Left lobe of liver (tissue), 2 donors: ENCODE measurements around the gene PLIN4. TPM values are rescaled to one million over a fixed set of nuclear protein-coding genes. Genes with fewer than 3 reads are reported as not detected.
"Not testable (repeated sequence)": the region's sequence is repeated elsewhere in the genome, so short reads cannot be mapped to it uniquely, and the experiment has no call there.

Experiments used
- ATAC-seq: fragments of 200-7000 bp; cut with Tn5 transposase; one replicate; pipeline ENCODE4 v1.9.1; 2020; ENCODE audit warnings: mild to moderate bottlenecking, moderate library complexity
- DNase-seq: peaks from one replicate; pipeline ENCODE4 v3.0.0-alpha.2; 2020; ENCODE audit warnings: low spot score
- total RNA-seq: library from RNA; stranded (reverse); gene quantifications from one replicate; pipeline ENCODE4 v1.2.1, GENCODE V29; 2021
- donor health status: DM: no; HTN: no; CAD: no; lungs with moderate emphysema.
- donor health status: DM: no; HTN: yes; CAD: no.

Gene PLIN4, protein sequence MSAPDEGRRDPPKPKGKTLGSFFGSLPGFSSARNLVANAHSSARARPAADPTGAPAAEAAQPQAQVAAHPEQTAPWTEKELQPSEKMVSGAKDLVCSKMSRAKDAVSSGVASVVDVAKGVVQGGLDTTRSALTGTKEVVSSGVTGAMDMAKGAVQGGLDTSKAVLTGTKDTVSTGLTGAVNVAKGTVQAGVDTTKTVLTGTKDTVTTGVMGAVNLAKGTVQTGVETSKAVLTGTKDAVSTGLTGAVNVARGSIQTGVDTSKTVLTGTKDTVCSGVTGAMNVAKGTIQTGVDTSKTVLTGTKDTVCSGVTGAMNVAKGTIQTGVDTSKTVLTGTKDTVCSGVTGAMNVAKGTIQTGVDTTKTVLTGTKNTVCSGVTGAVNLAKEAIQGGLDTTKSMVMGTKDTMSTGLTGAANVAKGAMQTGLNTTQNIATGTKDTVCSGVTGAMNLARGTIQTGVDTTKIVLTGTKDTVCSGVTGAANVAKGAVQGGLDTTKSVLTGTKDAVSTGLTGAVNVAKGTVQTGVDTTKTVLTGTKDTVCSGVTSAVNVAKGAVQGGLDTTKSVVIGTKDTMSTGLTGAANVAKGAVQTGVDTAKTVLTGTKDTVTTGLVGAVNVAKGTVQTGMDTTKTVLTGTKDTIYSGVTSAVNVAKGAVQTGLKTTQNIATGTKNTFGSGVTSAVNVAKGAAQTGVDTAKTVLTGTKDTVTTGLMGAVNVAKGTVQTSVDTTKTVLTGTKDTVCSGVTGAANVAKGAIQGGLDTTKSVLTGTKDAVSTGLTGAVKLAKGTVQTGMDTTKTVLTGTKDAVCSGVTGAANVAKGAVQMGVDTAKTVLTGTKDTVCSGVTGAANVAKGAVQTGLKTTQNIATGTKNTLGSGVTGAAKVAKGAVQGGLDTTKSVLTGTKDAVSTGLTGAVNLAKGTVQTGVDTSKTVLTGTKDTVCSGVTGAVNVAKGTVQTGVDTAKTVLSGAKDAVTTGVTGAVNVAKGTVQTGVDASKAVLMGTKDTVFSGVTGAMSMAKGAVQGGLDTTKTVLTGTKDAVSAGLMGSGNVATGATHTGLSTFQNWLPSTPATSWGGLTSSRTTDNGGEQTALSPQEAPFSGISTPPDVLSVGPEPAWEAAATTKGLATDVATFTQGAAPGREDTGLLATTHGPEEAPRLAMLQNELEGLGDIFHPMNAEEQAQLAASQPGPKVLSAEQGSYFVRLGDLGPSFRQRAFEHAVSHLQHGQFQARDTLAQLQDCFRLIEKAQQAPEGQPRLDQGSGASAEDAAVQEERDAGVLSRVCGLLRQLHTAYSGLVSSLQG (N-terminal part only)
- 36.8 TPM for total RNA-seq

DNA sequence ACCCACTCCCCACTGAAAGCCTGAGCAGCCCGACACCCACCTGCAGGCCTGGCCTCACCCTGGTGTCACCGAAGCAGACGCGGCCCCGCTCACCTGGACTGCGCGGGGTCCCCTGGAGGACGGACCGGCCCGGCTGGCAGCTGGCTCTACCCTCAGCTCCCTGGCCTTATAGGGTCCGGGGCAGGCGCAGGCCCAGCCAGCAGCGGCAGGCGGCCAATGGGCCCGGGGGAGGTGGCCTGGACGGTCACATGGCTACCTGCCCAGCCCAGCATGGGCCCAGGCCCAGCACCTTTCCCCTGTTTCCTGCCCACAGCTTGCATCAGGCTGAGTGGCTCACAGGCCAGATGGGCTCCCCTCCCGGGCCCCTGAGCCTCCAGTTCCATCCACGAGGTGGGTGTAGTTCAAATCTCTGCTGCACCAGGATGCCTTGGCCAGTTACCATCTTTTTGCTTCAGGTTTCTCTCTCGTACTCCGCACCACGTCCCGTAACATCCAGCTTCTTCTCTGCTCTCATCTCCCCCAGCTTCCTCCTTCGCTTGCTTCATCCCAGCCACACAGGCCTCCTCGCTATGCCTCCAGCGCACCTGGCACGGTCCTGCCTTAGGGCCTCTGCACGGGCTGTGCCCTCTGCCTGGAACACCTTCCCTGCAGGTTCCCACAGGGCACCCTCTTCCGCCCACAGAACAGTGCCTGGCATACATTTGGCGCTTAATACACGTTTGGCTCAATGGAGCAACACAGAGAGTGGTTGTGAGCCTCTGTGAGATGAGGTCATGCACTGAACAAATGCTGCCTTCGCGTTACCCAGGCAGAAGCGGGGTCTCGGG, at the start of gene PLIN4:
Gene PLIN4 (minus strand): TSS at position 142 of the 827 bp plus-strand sequence. CDS start 214 bp downstream, outside the sequence.
- peak; percentile 96 for DNase-seq
- peak; percentile 75 for ATAC-seq

GRCh38 chr19:4567584-4568071, 49.3 kb upstream of the PLIN4 start:
- ATAC-seq (peak; percentile 83), DNase-seq (no peak)

GRCh38 chr19:4566402-4567051, 48.2 kb upstream of the PLIN4 start:
- no peak for DNase-seq

DNA sequence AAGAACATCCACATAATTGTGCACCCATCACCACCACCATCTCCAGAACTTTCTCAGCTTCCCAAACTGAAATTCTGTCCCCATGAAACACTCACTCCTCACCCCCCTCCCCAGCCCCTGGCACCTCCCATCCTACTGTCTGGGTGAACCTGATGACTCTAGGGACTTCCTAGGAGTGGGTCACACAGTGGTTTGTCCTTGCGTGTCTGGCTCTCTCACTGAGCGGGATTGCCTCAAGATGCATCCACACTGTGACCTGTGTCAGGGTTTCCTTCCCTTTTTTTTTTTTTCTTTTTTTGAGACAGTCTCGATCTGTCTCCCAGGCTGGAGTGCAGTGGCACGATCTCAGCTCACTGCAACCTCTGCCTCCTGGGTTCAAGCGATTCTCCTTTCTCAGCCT, 45.3 kb upstream of the PLIN4 start:
- ATAC-seq, result not testable (repeated sequence)

More at GRCh38 chr19:4566402-4567051, 48.2 kb upstream of the PLIN4 start:
- ATAC-seq, result no peak

GRCh38 chr19:4562085-4562484, 43.8 kb upstream of the PLIN4 start:
- DNase-seq, result not testable (repeated sequence)
- peak; percentile 25 for ATAC-seq

More for the DNA sequence above, 45.3 kb upstream of the PLIN4 start:
- DNase-seq, result not testable (repeated sequence)

DNA sequence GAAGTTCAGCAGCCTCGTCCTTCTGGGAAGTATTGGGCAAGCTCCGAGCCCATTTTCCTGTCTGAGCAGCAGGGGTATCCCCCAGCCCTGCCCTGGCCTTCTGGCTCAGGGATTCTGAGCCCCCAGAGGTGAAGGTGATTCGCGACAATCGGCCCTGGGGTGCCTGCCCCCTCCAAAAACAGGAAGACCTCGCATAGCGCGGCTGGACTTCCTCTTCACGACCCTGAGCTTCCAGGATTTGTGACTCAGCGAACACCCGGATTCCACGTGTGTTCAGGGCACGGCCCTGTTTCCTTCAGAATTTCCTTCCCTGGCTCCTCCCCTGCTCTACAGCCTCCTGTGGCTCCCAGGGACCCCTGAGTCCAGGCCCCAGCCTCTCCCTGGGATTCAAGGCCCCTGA, 41.3 kb upstream of the PLIN4 start, which contains the start of gene SEMA6B:
Gene SEMA6B (minus strand): TSS at position 116 of the 400 bp plus-strand sequence. CDS start 1,227 bp downstream, outside the sequence.
- no peak for DNase-seq
- ATAC-seq, result peak; percentile 26

DNA sequence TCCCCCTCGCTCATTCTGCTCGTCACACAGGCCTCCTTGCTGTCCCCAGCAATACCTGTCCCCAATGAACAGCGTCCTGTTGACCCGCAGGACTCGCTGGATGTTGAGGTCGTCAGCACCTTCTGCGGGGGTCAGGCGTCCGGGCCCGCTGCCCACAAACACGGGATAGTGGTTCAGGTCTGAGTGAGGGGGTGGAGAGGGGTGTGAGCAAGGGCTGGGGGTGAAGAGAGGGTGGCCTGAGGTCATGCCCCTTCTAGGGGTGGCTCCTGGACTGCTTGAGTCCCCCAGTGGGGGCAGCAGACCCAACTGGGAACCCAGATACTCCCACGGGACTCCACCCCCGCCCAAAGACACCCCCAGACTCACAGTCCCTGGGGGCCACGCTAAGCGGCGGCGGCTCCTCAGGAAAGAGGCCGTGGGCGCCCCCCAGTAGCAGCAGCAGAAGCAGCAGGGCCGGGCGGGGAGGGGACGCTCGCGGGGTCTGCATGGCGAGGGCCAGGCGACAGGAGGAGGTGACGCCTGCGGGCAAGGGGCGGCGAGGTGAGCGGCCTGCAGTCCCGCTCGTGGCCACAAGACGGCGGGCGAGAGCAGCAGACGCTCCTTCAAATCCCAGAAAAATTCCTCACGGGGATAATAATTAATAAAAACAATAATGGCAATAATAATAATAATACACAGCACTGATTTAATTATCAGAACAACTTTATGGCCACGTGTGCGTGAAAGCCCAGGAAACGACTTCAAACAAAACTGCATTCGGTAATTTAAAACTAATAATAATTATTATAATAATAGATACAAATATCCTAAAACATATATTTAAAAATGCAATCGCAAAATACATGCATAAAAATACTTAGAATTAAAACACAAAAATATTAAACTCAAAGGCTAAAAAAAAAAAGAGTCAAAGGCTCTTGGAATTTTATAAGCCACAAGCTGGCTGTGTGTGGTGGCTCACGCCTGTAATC, 40.0 kb upstream of the PLIN4 start:
- DNase-seq (no peak), ATAC-seq (peak; percentile 71)

DNA sequence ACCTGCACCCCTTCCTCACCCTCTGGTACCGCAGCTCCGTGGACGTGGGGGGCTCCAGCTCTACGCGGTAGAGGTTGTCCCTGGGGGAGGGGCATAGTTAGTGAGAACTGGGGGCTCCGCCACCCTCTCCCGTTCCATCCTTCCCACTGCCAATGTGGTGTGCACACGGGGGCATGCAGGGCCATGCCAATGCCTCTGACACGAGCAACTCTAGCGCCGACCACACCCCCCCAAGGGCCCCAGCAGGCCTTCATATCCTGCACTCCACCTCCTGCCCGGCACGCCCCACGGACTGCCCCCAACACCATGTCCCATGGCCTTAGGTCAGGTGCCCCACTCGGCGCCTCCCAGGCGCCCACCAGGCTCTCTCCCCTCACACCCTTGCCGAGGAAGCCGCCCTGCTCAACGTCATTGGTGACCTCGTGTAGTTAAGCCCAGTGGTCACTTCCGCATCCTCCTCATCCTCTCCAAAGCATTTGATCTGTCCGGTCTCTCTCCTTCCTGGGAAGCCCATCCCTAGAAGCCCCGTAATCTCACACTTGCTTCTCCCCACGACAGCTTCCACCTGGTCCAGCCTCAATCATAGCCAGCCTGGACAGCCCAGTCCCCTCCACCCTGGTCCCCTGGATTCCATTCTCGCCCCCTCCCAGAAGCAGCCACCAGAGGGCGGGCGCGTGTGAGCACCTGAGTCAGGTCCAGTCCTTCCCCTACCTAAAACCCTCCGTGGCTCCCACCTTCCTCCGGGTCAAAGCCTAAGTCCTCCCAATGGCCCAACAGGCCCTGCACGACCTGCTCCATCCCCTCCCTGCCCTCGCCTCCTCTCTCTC, 39.1 kb upstream of the PLIN4 start:
- ATAC-seq (peak; percentile 36), DNase-seq (no peak)

DNA sequence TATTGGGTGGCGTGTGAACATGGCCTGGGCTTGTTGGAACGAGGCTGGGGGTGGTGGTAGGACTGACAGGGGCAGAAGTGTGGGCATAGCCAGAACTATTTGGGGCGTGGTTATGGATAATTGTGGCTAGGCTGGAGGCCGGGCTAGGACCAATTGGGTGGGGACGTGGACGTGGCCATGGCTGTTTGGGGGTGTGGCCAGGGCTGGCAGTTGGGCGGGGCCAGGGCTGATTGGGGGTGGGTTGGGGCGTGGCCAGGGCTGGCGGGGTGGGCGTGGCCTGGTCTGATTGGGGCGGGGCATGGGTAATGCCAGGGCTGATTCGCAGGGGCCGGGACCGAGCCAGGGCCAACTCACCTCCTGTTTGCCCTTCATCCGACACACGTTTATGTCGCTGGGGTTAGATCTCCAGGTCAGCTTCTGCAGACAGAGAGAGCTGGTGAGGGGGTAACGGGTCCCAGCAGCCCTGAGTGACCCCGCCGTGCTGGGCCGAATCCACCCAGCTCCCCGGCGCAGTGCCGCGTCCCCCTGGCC, 38.4 kb upstream of the PLIN4 start:
- DNase-seq (no peak), ATAC-seq (peak; percentile 64)

DNA sequence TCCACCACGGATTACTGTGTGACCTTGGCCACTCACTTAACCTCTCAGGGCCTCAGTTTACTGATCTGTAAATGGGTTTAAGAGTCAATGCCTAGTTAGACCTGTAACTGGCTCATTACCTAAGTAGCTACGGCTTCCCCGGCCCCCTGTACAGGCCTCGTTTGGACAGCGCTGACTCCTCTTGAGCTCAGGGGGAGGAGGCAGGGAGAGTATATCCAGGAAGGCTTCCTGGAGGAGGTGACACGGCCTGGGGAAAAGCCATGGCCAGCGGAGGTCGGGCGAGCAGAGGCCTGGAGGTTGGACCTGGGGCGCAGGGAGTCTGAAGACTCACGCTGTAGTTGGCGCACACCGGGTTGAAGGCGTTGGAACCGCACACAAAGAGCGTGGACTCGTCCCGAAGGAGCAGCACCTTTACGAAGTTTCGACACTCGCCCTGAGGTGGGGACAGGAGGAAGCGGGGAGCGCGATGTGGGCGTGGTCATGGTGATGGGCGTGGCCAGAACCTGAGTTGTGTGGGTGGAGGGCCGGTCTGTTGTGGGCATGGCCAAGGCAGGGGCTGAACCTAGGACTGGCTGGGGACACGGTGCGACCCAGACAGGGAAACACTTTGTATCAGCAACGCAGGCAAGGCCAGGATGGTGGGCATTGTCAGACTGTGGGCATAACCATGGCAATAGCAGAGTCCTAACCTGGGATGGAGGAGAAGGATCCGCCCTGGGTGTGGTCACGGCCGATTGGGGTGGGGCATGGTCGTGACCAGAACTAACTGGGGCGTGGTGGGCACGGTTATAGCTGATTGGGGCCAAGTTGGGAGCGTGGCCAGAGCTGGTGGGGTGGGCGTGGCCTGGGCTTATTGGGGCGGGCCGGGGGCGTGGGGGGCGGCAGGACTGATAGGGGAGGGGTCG, 37.6 kb upstream of the PLIN4 start:
- ATAC-seq, result no peak
- no peak for DNase-seq

DNA sequence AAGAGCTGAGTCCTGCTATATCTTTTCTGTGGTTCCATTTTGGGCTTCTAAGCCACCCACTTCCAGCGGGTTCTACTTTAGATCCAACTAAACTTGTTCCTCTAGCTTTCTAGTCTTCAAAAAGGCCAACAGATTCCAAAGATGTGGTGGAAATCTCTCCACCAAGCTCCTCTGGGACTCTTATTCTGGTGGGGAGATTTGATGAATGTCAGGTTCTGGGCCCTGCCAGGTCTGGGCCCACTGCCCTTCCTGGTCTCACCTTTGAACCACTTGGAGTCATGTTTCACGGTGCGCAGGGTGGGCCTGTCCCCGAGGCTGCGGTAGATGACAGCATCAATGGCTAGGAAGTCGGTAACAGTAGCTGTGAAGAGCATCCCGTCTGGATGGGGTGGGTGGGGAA, 36.4 kb upstream of the PLIN4 start:
- DNase-seq, result no peak
- no peak for ATAC-seq

DNA sequence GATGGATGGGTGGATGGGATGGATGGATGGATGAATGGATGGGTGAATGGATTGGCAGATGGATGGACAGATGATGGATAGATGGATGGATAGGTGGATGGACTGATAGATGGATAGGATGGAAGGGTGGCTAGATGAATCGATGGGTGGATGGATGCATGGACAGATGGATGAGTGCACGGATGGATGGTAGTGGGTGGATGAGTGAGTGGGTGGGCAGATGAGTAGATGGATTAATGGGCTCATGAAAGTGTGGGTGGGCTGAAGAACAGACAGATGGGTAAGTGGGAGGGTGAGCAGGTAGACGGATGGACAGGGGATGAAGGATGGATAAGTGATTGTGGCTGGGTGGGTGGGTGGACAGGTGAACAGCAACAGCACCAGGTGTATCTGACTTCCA, 35.5 kb upstream of the PLIN4 start:
- ATAC-seq (no peak), DNase-seq (no peak)

- DNase-seq, result no peak
- no peak for ATAC-seq
These were observed 34.9 kb upstream of the PLIN4 start for GRCh38 chr19:4553092-4553695.

DNA sequence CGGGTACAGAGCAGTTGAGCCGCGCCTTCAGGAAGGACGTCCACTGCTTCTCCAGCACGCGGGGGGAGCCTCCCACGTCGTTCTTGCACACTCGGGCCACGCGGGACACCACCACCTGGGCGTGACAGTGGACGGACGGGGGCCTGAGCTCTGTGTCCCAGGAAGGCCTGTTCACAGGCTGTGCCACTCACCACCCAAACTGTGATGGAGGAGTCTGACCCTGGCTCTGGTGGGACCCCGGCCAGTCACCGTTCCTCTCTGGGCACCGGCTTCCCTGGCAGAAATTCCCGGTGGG, 34.2 kb upstream of the PLIN4 start:
- no peak for DNase-seq
- no peak for ATAC-seq

GRCh38 chr19:4550479-4551050, 32.3 kb upstream of the PLIN4 start:
- ATAC-seq (no peak), DNase-seq (no peak)
